Coronary artery (tissue), 2 donors: ENCODE results near the gene SVIP.

Experiments used
- DNase-seq: peaks from one replicate; pipeline ENCODE4 v3.0.0-alpha.2; 2017; ENCODE audit warnings: low spot score
- H3K27ac ChIP-seq, 2 donors: fragments of 200-600 bp; sonication (generic); one replicate each; pipeline ENCODE4 v1.5.1; 2016 to 2019
- H3K4me3 ChIP-seq: fragments of 200-600 bp; sonication (generic); 2 replicates; pipeline ENCODE4 v1.5.1; 2016; ENCODE audit warnings: mild to moderate bottlenecking, moderate library complexity
- CTCF ChIP-seq: fragments of 200-600 bp; sonication (generic); IDR thresholded peaks from one replicate; pipeline ENCODE4 v1.5.1; 2019; ENCODE audit warnings: antibody characterized with exemption

The SVIP gene

GRCh38 chr11:22795914-22796313 lies 33.7 kb downstream of the SVIP start:
- TF ChIP-seq CTCF, result no peak
- H3K27ac ChIP-seq, result no peak overlapping the region
- DNase-seq, result no peak

GRCh38 chr11:22792497-22792896 lies 37.1 kb downstream of the SVIP start:
- H3K4me3 ChIP-seq, result no peak overlapping the region
- DNase-seq, result no peak
- no peak for TF ChIP-seq CTCF
- no peak overlapping the region for H3K27ac ChIP-seq

More at GRCh38 chr11:22795914-22796313, 33.7 kb downstream of the SVIP start:
- no peak overlapping the region for H3K4me3 ChIP-seq

DNA sequence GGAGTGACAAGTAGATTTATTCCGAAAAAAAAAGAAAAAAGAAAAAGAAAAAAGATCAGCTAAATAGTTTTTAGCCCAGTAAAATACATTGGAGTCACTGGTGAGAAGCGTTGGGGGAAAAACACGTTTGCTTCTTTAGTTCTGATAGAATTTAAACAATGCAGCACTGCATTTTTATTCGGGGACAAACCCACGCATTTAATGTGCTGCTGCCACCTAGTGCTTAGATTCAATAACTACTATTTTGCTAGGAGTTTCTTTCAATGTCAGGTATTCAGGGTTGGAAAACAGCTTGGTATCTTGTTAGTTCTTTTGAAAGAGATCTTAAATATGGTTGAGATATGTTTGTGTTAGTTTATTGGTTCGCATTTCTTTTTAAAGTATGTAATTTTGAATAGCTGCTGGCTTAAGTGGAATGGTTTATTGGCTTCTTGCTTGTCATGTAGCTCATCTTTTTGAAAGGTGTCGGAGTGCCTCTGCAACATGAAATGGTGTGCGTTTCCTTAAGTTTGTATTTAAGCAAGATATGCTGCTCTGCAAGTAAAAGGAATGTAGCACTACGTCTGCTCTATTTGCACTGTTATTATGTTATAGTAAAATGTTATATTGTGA lies 41.9 kb downstream of the SVIP start:
- peak; percentile 57 for TF ChIP-seq CTCF
- Histone ChIP-seq H3K4me3 (no peak overlapping the region), H3K27ac (no peak overlapping the region)
- DNase-seq, result no peak

- H3K4me3 ChIP-seq, result no peak overlapping the region
- DNase-seq, result no peak
- H3K27ac ChIP-seq, result no peak overlapping the region
- no peak for TF ChIP-seq CTCF
Measured at GRCh38 chr11:22787055-22787454, 42.5 kb downstream of the SVIP start.

DNA sequence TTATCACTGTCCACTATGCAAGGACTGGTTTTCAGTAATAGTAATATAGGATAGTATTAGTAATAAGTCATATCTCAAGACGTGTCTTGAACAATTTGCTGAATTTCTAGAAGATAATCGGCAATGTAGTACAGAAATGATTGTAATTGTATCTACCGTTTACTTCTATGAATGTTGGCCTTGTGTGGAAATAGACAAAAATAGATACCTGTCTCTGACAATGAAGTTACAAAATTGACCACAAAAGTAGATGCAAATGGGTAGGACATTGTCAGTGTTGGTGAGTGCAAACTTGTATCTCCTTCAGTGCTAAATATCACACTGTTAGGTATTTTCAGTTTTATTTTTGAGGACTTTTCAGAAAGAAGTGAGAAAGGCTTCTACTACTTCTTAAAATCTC lies 43.1 kb downstream of the SVIP start:
- DNase-seq, result no peak
- Histone ChIP-seq H3K4me3 (no peak overlapping the region), H3K27ac (no peak overlapping the region)
- TF ChIP-seq CTCF, result no peak

DNA sequence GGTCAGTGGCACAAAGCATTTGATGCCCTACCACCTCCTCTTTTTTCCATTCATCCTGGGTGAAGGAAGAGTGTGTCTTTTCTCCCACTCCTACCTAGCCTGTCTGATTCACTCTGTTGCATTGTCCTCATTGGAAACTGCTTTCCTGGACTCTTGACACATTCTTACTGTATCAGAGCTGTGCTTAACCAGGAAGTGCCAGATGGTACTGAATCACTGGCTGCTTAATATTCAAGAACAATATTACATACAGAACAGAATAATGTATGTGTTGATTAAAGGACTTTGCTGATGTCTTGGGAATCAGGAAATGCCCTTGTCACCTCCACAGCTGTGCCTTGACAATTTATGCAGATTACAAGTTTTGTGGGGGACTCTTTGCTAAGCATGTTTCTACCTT lies 44.4 kb downstream of the SVIP start:
- no peak for TF ChIP-seq CTCF
- no peak overlapping the region for H3K27ac ChIP-seq
- no peak for DNase-seq
- H3K4me3 ChIP-seq, result no peak overlapping the region

DNA sequence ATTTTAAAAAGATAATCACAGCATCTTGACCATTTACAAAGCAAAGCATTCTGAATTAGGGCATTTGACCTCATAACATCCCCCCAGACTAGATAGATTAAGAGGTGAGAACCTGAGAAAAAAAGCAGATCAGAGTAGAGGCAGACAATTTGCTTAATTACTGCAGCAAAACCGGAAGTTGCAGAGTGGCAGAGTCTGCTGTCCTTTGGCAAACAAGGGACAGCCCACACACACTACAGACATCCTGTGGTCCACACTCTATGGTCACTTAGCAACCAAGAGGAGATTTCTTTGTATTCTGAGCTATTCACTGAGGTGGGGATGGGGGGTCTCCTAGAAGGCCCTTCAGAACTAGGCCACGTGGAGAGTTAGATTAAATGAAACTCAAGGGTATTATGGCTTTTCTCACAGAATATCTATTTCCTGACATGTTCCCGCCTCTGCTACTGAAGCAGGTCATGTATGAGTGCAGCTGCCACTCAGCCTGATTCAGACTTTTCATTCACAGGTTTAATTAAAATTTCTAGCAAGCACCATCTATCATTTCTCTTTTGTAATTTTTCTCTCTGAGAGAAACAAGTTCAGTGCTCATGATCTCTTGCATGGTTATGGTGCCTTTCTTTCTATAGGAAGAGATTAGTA lies 48.5 kb downstream of the SVIP start:
- DNase-seq, result no peak
- no peak for TF ChIP-seq CTCF
- Histone ChIP-seq H3K27ac (no peak overlapping the region), H3K4me3 (no peak overlapping the region)
